Measurements from ENCODE around the gene GALNT10.

The GALNT10 gene

GRCh38 chr5:154236536-154237375 is 46.2 kb downstream of the GALNT10 start:
- no peak for DNase-seq (ENCODE audit: low spot score)

GRCh38 chr5:154237376-154237743 is 46.8 kb downstream of the GALNT10 start:
- no peak for DNase-seq (ENCODE audit: low spot score)

GRCh38 chr5:154237946-154238345 is 47.4 kb downstream of the GALNT10 start:
- no peak for DNase-seq (ENCODE audit: low spot score)

- no peak for DNase-seq (ENCODE audit: low spot score)
These were observed 48.4 kb downstream of the GALNT10 start for GRCh38 chr5:154238776-154239481.

DNA sequence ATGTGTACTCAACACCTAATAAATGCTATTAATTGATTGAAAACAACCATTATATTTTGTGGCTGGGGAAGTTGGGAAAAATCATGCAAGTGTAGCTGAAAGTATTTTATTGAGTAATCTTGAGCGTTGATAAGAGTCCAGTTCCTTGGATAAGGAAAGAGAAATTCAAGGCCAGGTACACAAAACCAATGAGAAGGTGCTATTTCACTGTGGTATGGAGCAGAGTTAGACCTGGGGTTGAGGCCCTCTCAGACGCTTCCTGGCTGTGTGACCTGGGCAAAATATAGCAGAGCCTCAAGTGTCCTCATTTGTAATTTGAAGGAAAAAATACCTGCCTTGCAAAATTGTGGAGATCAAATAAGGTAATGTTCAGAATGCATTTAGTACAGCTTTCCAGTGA is 50.1 kb downstream of the GALNT10 start:
- no peak for DNase-seq (ENCODE audit: low spot score)

DNA sequence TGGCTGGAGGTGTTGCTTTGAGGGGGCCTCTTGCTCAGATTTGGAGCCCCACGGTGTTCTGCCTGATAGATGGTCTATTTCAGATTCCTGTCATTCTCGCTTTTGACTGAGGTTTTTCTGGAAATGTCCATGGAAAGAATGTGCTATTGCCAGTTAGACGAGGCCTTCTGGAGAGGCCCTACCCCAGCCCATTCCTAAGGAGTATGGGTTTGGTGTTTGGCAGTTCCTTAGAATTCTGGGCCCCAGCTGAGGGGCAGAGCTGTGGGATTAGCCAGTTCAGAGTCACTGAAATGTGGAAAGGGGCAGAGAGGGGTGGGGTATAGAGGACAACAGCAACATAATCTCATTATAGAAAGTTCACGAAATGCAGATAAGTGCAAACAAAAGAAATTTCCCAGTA is 50.5 kb downstream of the GALNT10 start:
- no peak for DNase-seq (ENCODE audit: low spot score)

GRCh38 chr5:154242442-154242841 is 51.9 kb downstream of the GALNT10 start:
- DNase-seq (ENCODE audit: low spot score) = no peak

DNA sequence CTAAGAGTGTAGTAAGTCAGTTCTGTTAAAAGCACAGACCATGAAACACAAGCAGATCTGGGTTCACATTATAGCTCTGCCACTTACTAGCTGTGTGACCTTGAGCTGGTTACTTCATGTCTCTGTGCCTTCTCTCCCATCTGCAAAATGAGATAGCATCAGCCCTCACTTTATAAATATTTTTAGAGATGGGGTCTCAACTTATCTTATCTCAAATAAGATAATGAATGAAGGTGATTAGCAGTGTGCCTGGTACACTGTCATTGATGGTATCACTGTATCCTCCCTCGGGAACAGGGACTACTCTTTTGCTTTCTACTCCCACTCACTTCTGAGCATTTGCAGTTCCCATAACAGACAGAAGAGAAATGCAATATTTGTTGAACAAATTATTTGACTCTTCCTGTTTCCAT is 52.4 kb downstream of the GALNT10 start:
- DNase-seq (ENCODE audit: low spot score) = no peak

DNA sequence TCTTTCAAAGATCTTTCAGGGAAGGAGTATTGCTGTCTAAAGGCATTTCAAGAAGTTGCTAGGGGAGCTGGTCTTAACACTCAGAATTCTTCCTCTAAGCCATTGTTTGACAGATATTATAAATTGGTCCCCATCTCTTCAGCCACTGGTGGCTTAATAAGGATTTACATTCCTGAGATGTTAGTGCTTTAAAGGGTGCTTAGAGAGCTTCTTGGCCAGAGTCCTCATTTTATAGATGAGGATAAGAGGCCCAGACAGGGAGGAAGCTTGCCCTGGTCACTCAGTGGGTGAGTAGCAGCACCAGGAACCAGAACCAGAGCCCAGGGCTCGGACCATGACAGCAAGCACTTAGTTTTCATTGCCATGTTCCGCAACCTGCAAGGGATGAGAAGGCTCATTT is 53.2 kb downstream of the GALNT10 start:
- no peak for DNase-seq (ENCODE audit: low spot score)

- DNase-seq (ENCODE audit: low spot score) = no peak
These were observed 53.9 kb downstream of the GALNT10 start for GRCh38 chr5:154244476-154244875.

DNA sequence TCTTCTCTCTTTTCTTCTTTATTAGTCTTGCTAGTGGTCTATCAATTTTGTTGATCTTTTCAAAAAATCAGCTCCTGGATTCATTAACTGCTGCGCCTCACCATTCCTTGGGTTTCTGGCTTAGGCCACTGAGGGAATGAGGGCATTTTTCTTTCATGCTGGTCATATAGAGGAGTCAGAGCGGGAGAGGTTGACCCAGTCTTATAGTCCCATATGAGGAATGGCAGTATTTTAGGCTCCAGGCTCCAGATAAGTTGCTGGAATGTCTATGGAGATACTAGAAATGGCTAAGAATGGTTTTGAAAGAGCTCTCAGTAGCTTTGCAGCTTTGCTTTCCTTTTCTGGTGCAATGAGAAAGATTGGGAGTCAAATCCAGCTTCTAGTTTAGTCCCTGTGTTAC is 58.2 kb downstream of the GALNT10 start:
- DNase-seq (ENCODE audit: low spot score) = no peak

DNA sequence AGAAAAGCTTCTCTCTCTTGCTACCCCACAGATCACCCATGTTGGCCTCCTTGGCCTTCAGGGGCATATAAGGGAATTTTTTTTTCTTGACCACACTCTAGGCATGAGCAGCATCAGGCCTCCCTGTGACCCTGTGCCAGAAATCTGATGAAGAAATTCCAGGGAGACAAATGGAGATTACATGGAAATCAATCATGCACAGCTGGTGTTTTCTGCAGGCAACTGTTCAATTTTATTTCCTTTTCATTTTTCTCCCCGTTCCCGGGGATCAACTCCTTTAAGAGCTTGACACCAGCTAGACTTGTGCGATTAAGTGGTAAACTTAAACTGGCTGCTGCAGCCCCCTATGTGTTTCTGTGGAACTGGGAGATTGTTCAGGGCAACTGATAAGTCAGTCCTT is 59.3 kb downstream of the GALNT10 start:
- no peak for DNase-seq (ENCODE audit: low spot score)

DNA sequence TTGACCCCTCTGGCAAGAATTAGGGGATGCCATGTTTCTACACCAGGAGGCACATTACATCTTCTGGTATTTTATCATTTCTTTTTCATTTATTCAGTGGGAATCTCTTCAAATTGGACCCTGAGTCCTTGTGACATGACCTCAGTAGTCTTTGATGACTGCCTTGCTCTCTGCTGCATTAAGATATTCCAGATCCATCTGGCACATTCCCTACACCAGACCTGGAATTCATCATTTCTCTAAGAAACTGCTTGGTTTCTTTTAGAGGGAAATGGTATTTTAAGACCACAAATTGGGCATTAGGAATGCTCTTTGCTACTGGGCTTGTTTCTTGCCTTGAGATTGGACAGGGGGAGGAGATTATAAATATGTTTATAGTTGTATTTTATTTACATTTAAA is 61.0 kb downstream of the GALNT10 start:
- no peak for DNase-seq (ENCODE audit: low spot score)

- no peak for DNase-seq (ENCODE audit: low spot score)
These were observed 63.3 kb downstream of the GALNT10 start for GRCh38 chr5:154253807-154254206.

DNA sequence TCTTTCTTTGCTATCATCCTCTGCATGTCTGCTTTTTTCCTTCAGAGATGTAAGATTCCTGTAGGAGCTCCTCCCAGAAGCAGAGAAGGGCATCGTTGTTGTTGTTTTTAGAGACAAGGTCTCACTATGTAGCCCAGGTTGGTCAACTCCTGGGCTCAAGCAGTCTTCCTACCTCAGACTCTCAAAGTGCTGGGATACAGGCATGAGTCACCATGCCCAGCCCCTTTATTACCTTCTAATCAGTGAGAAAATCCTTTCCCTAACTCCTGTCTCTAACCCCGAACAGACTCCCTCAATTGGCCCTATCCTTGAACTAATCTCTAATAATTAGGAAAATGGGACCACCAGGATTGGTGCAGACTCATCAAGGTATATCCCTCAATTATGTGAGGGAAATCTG is 64.4 kb downstream of the GALNT10 start:
- no peak for DNase-seq (ENCODE audit: low spot score)

DNA sequence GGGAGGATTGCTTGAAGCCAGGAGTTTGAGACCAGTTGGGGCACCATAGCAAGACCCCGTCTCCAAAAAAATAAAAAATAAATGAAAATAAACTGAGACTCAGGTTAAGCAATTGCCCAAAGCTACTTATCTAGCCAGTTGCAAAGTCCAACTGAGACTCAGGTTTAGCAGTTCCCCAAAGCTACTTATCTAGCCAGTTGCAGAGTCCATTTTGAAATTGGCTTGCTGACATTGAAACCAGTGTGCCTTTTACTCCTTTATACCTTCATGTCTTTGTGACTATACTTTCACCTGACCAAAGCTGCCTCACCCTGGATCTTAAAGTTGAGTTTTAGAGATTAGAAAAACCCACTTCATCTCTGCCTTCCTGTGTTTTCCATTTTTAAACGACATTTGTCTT is 66.5 kb downstream of the GALNT10 start:
- DNase-seq (ENCODE audit: low spot score) = no peak

DNA sequence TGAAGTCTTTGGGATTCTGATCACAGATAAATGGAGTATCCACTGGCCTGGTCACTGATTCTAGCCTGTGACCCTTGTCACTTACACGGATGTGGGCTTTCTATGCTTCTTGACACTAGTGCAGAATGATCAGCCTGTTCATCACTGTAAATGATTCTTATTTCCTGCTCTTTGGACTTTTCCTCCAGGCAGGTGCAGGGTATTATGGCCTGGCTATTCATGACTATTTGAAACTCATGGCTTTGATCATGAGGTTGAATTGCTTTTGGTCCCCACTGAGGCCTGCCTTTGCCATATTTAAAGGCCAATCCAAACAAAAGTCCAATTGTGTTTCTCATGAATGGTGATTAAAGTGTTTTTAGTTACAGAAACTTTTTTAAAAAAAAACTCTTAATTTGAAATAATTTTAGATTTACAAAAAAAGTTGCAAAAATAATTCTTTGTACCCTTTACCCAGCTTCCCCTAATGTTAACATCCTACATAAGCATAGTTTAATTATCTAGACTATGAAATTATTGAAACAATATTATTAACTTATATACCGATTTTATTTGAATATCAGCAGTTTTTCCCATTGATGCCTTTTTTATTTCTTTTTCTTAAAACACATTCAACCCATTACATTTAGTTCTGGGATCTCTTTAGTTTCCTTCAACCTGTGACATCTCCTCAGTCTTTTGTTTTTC is 68.1 kb downstream of the GALNT10 start:
- DNase-seq (ENCODE audit: low spot score) = no peak

GRCh38 chr5:154260224-154260927 is 69.8 kb downstream of the GALNT10 start:
- no peak for DNase-seq (ENCODE audit: low spot score)

DNA sequence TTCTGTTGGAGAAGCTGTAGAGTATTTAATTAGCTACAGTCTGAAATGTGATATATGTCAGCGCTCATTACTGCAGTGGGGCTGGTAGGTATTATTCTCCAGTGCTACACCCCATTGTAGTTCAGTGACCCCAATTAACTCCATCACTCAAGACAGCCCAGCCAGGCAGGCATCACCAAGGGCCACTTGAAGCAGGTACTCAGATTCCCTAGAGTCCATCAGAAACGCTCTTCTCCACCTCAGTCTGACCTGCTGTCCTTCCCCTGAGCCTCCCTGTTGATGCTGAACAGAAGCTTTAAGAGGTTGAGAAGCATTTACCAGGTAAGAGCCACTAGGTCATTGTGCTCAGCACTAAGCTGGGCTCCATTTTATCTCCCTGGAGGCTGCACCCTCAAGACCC is 71.8 kb downstream of the GALNT10 start:
- no peak for DNase-seq (ENCODE audit: low spot score)

GRCh38 chr5:154264549-154265196 is 74.1 kb downstream of the GALNT10 start:
- DNase-seq (ENCODE audit: low spot score) = no peak

- no peak for DNase-seq (ENCODE audit: low spot score)
These were observed 74.8 kb downstream of the GALNT10 start for GRCh38 chr5:154265197-154265773.

DNA sequence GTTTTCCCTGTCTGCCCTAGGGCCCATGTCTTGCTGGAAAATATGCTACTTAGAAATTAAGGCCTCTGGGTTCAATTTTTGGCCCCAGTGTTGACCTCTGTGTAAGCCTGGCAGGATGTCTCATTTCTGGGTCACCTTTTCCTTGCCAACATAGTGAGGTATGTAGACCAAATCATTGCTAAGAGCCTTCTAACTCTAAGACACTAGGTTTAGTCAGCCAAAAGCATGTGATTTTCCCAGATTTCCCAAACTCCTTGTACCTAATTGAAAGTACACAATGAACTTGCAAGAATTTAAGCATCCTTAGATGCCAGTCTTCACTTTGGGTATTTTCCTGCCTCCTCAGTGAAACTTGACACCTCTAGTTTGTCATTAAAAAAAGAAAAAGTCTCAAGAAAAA is 77.0 kb downstream of the GALNT10 start:
- DNase-seq (ENCODE audit: low spot score) = no peak
